Umbilical cord (tissue), 2 donors: ENCODE measurements around the gene TIAM2. TPM values are rescaled to one million over a fixed set of nuclear protein-coding genes. Genes with fewer than 3 reads are reported as not detected.
A peak's percentile ranks its signal among the peaks of the same experiment; 100 is the strongest.
"Not testable (repeated sequence)": the region's sequence is repeated elsewhere in the genome, so short reads cannot be mapped to it uniquely, and the experiment has no call there.

Source experiments
- DNase-seq: peaks from one replicate; pipeline ENCODE4 v3.0.0-alpha.2; 2015; ENCODE audit warnings: low spot score
- total RNA-seq: library from RNA; depleted of rRNA; stranded (reverse); fragments of >200 nt; gene quantifications from one replicate; pipeline ENCODE4 v1.2.3, GENCODE V29; 2014; ENCODE audit warnings: low replicate concordance; ENCODE audit not compliant: insufficient read depth

The TIAM2 gene
- total RNA-seq, 1 donor from 2014 or later: 20.2 TPM

- no peak for DNase-seq
Observed at GRCh38 chr6:155190677-155191076, 195.6 kb downstream of the TIAM2 start.

GRCh38 chr6:155193526-155193925, 198.4 kb downstream of the TIAM2 start:
- DNase-seq: no peak

- DNase-seq: no peak
Observed at GRCh38 chr6:155194399-155194798, 199.3 kb downstream of the TIAM2 start.

GRCh38 chr6:155195903-155196302, 200.8 kb downstream of the TIAM2 start:
- DNase-seq: no peak

GRCh38 chr6:155196911-155197310, 201.8 kb downstream of the TIAM2 start:
- DNase-seq: no peak

GRCh38 chr6:155197932-155198331, 202.8 kb downstream of the TIAM2 start:
- DNase-seq: no peak

GRCh38 chr6:155200012-155200411, 204.9 kb downstream of the TIAM2 start:
- no peak for DNase-seq

- peak; percentile 73 for DNase-seq
Observed at GRCh38 chr6:155201461-155202226, 206.5 kb downstream of the TIAM2 start.

GRCh38 chr6:155207223-155207622, 212.1 kb downstream of the TIAM2 start:
- DNase-seq: no peak

GRCh38 chr6:155212106-155212505, 217.0 kb downstream of the TIAM2 start:
- DNase-seq: no peak

GRCh38 chr6:155212616-155213380, 217.7 kb downstream of the TIAM2 start:
- no peak for DNase-seq

- DNase-seq: no peak
Observed at GRCh38 chr6:155213611-155214372, 218.7 kb downstream of the TIAM2 start.

GRCh38 chr6:155215906-155216305, 220.8 kb downstream of the TIAM2 start:
- DNase-seq: no peak

GRCh38 chr6:155216312-155217046, 221.4 kb downstream of the TIAM2 start:
- DNase-seq: no peak

GRCh38 chr6:155218711-155219110, 223.6 kb downstream of the TIAM2 start:
- not testable (repeated sequence) for DNase-seq

GRCh38 chr6:155219299-155219698, 224.2 kb downstream of the TIAM2 start:
- no peak for DNase-seq

- no peak for DNase-seq
Observed at GRCh38 chr6:155219858-155220301, 224.8 kb downstream of the TIAM2 start.

- no peak for DNase-seq
Observed at GRCh38 chr6:155221086-155221485, 226.0 kb downstream of the TIAM2 start.

GRCh38 chr6:155222506-155222905, 227.4 kb downstream of the TIAM2 start:
- DNase-seq: no peak

GRCh38 chr6:155223646-155224451, 228.7 kb downstream of the TIAM2 start:
- no peak for DNase-seq

GRCh38 chr6:155224618-155225017, 229.5 kb downstream of the TIAM2 start:
- no peak for DNase-seq
